ENCODE data around the gene B4GALT2. TPM values are rescaled to one million over a fixed set of nuclear protein-coding genes. Genes with fewer than 3 reads are reported as not detected.

B4GALT2 gene
- total RNA-seq, 1 donor from 2014 or later: 36.8 TPM

GRCh38 chr1:44029260-44029910, 50.4 kb downstream of the B4GALT2 start:
- DNase-seq (ENCODE audit: low read depth): no peak

GRCh38 chr1:44029911-44030604, 51.0 kb downstream of the B4GALT2 start:
- peak; percentile 73 for DNase-seq (ENCODE audit: low read depth)

DNA sequence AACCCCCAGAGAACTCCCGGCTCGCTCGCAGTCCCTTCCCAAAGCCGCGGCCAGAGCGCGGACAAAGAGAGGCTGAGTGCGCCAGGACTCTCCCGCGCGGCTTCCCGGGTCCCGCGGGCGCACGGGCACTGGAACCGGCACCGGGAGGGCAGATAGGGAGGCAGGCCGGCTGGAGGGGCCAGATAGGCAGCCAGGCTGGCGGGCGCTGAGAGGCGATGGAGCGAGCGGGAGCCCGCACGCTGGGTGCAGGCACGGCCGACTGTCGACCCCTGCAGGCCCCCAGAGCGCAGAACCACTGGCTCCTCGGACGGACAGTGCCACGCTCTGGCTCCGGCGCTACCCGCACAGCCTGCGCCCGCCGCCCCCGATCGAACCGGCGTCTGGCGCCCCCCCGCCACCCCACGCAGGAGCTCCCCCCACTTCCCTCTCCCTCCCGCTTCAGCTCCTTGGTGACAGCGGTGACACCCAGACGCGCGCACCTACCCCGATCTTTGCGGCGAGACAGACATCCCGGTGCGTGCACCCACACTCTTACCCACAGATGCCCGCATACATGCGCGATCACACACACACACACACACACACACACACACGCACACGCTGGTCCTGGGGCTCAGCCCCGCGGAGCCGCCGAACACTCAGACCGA, 51.7 kb downstream of the B4GALT2 start:
- no peak for DNase-seq (ENCODE audit: low read depth)

DNA sequence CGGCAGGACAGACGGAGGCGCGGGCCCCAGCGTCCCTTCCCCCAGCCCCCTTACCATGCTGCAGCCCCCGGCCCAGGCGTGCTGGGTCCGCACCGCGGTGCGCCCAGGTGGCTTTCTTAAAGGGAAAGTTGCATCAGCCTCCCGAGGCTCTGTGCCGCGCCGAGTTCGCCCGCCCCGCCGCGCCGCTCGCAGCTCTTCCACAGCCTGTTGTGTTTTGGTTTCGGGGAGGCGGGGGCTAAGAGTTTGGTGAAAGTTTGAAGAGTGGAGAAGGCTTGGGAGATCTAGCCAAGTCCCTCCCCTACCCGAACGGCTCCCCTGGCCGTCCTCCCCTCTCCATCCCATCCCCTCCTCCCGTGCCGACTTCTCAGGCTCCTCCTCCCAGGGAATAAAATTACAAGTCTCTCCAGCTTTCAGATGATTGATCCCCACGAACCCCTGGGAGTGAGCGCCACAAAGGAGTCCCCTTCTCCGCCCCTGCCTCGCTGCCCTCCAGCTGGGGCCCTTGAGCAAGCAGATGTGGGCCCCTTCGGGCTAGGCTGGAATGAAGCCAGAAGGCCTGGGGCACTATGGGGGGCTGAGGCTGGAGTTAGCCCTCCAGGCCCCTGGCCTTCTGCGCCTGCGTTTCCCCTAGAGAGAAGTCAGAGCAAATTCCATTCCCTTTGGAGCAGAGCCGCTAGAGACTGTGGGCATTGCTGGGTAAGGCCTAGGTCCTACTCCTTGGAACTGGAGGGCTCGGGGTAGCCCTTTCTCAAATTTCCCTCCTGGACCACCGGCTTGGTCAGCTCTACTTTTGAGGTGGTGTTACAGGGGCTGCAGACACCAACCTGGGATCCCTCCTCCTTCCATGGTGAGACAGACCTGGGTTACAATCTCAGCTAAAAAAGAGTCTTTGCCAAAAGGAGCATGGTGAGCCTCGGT, 52.5 kb downstream of the B4GALT2 start, which contains the start of gene SLC6A9:
SLC6A9 (minus strand) TSS at position 211 of the 918 bp plus-strand sequence. CDS start 7,185 bp downstream, outside the sequence.
- DNase-seq (ENCODE audit: low read depth): peak; percentile 16

DNA sequence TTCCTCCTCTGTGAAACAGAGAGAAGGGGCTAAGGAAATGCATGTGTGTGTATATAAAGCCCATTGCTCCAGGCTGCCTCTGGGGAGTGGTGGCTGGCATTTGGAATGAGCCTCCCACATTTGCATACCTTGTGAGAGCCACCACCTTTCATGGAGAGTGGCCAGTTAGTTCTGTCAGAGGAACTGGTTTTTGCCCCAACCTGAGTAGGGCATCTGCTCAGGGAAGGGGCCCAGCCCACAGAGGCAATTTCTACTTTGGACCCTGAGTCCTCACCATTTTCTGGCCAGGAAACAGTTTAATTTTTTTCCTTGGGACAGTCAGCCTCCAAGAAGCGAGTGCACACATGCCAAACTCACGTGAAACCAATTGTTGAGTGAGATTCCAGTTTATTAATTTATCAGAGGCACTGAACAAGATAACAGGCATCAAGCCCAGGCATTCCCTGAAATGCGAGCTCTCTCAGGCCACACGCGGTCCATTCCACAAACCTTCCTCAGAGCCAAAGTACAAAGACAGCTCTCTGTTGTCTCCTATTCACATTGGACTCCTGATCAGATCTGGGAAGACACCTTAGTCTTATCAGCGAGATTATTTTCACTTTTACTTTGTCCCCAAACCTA, 53.3 kb downstream of the B4GALT2 start:
- no peak for DNase-seq (ENCODE audit: low read depth)

- no peak for DNase-seq (ENCODE audit: low read depth)
Observed at GRCh38 chr1:44033041-44033575, 54.1 kb downstream of the B4GALT2 start.

DNA sequence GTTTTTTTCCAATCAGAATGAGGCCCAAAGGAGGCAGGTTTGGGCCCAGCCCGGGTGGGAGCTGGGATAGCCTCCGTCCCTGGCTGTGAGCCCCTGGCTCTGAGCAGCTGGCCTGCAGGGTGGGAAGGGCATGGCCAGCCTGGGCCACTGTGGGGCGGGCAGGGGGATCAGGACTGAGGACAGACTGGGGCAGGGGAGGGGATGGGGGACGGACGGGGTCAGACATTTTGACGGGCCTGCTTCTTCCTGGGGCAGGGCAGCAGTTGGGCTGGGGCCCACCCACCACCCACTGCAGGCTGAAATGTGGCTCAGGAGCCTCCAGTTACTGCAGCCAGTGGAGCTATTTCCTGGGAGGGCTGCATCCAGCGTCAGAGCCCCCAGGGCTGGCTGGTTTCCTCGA, 54.7 kb downstream of the B4GALT2 start:
- DNase-seq (ENCODE audit: low read depth): no peak

- DNase-seq (ENCODE audit: low read depth): no peak
Observed at GRCh38 chr1:44034423-44034822, 55.4 kb downstream of the B4GALT2 start.

- DNase-seq (ENCODE audit: low read depth): no peak
Observed at GRCh38 chr1:44034976-44035716, 56.1 kb downstream of the B4GALT2 start.

DNA sequence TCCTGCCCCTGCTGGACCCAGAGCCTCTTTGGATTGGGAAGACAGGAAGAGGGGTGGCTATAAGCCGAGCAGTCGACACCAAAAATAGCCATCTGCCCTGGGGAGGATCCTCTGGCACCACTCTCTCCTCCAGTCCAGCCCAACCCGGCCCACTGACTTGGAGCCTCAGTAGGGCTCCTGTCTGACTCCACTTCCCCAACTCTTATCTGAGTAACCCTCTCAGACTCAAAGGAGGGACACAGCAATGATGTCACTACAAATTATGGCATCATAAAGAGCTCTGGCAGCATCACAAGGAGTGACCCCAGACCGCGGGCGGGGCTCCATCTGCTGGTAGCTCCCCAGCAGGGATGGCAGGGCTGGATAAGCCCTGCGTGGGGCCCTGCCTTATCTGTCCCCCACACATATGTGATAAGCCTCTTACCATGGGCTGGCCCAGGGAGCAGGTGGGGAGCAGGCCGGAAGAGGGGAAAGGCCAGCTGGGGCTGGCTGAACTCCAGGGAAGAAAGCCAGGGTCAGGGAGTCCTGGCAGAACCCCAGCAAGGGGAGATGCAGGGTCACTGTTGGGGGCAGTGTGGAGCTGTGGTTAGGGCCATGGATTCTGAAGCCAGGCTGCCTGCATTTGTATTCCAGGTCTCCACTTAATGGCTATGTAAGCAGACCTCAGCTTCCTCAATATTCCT, 56.9 kb downstream of the B4GALT2 start:
- no peak for DNase-seq (ENCODE audit: low read depth)

DNA sequence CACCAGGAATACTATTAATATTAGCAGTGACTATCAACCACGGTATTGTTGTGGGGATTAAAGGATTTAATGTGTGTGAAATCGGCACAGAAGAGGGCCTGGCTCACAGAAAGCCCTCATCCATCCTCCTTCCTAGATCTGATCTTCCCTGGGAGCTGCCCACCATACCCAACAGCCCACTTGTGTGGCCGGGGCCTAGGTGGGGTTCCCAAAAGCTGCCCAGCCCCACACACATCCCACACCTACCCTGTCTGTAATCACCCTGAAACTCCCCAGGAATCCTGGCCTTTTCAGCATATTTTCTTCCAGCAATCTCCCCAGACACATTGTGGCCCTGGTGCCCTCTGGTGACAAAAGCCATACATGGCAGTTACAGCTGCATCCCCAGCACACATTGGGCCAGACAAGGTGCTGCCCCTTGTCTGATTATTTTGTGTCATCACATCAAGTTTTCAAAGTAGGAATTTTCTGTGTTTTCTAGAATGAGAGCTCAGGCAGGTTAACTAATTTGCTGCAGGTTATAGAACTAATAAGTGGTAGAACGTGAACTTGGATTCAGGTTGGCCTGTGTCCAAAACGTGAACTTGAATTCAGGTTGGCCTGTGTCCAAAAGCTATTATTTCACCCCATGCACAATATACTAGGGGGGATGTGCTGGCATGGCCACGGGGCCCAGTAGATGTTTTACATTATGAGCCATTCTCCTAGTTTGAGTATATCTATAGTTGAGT, 57.6 kb downstream of the B4GALT2 start:
- peak; percentile 50 for DNase-seq (ENCODE audit: low read depth)

GRCh38 chr1:44037154-44037553, 58.1 kb downstream of the B4GALT2 start:
- no peak for DNase-seq (ENCODE audit: low read depth)

- DNase-seq (ENCODE audit: low read depth): no peak
Observed at GRCh38 chr1:44038876-44039657, 60.1 kb downstream of the B4GALT2 start.

DNA sequence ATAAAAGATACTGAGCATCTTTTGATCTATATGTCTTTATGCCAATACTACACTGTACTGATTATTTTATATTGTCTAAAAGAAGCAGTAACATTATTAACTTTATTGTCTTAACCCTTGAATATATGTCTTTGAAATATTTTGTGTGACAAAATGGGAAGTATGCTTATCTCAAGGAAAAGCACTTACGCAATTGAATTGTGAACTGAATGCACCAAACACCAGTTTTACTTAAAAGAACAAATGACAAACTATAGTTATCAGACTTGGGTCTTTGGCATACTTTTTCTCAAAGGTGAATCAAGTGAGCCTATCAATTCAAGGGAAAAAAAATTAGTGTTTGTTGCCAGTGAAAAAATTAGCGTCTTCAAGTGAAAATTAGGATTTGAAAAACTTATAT, 61.4 kb downstream of the B4GALT2 start:
- DNase-seq (ENCODE audit: low read depth): no peak

Measured in renal cortical epithelial cell (primary cell).